Colonic mucosa (tissue), 4 donors: ENCODE results near the gene SLX4IP. TPM values are rescaled to one million over a fixed set of nuclear protein-coding genes. Genes with fewer than 3 reads are reported as not detected.

ENCODE experiments used
- DNase-seq: peaks from one replicate; pipeline ENCODE4 v3.0.0-alpha.2; 2020
- H3K27ac ChIP-seq: fragments of 200-600 bp; one replicate; pipeline ENCODE4 v1.8.0; 2021
- H3K27me3 ChIP-seq: fragments of 200-600 bp; one replicate; pipeline ENCODE4 v1.8.0; 2021
- H3K36me3 ChIP-seq: fragments of 200-600 bp; one replicate; pipeline ENCODE4 v1.8.0; 2021
- H3K4me1 ChIP-seq: fragments of 200-600 bp; one replicate; pipeline ENCODE4 v1.8.0; 2021; ENCODE audit warnings: mild to moderate bottlenecking
- H3K4me3 ChIP-seq: fragments of 200-600 bp; one replicate; pipeline ENCODE4 v1.8.0; 2021
- H3K9ac ChIP-seq, 2 donors: one replicate each; pipeline ENCODE4 v1.7.0; 2013; ENCODE audit warnings: control low read depth in 2 of 2, low read depth in 2 of 2, low read length in 2 of 2
- H3K9me3 ChIP-seq: fragments of 200-600 bp; one replicate; pipeline ENCODE4 v1.8.0; 2021
- intact Hi-C: fragments of 100-400 bp; cut with DNase I; formaldehyde crosslinking; loops from one replicate; pipeline ENCODE4 v1.14.1; 2022
- total RNA-seq, 2 donors: library from RNA; stranded (reverse); fragmentation: NEBNext Ultra II Directional in 1 of 2; extraction: Animal tissue kit (Norgen Biotek cat#: 25700) in 1 of 2; gene quantifications; one replicate each; pipeline ENCODE4 v1.2.1, GENCODE V29; 2021
- TF ChIP-seq, protein P1 (sequence below): fragments of 200-600 bp; IDR thresholded peaks from one replicate; pipeline ENCODE4 v1.8.0; 2022; ENCODE audit warnings: antibody characterized with exemption, mild to moderate bottlenecking
- donor health status: healthy.
- donor health status: DM: no; HTN: no; CAD: no.
- donor health status: DM: no; HTN: no; CAD: no.

SLX4IP gene
- total RNA-seq, 2 donors from 2014 or later, result 5.0 to 8.8 TPM

- no peak overlapping the region for H3K9ac ChIP-seq
- no peaks in the 10 kb centered on the region for H3K36me3 ChIP-seq
- no peak for DNase-seq
- peak overlapping the region; percentile 12 for H3K27ac ChIP-seq
- no peak overlapping the region for H3K4me3 ChIP-seq
- no peaks in the 10 kb centered on the region for H3K9me3 ChIP-seq
- TF ChIP-seq, protein P1, sequence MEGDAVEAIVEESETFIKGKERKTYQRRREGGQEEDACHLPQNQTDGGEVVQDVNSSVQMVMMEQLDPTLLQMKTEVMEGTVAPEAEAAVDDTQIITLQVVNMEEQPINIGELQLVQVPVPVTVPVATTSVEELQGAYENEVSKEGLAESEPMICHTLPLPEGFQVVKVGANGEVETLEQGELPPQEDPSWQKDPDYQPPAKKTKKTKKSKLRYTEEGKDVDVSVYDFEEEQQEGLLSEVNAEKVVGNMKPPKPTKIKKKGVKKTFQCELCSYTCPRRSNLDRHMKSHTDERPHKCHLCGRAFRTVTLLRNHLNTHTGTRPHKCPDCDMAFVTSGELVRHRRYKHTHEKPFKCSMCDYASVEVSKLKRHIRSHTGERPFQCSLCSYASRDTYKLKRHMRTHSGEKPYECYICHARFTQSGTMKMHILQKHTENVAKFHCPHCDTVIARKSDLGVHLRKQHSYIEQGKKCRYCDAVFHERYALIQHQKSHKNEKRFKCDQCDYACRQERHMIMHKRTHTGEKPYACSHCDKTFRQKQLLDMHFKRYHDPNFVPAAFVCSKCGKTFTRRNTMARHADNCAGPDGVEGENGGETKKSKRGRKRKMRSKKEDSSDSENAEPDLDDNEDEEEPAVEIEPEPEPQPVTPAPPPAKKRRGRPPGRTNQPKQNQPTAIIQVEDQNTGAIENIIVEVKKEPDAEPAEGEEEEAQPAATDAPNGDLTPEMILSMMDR, result no peak
- H3K4me1 ChIP-seq, result peaks cover 5% of the 10 kb centered on the region
- intact Hi-C loops, result no loop called here
- H3K27me3 ChIP-seq, result no peaks in the 10 kb centered on the region
Measured at GRCh38 chr20:10504608-10504993, 69.5 kb downstream of the SLX4IP start.

- Histone ChIP-seq H3K9ac (no peak overlapping the region), H3K27ac (peak overlapping the region; percentile 12), H3K36me3 (no peaks in the 10 kb centered on the region), H3K4me1 (peaks cover 5% of the 10 kb centered on the region), H3K27me3 (no peaks in the 10 kb centered on the region), H3K9me3 (no peaks in the 10 kb centered on the region), H3K4me3 (no peak overlapping the region)
- DNase-seq, result no peak
- intact Hi-C loops, result no loop called here
- TF ChIP-seq, protein P1, result no peak
Measured at GRCh38 chr20:10504994-10505730, 70.1 kb downstream of the SLX4IP start.

- TF ChIP-seq, protein P1, result no peak
- no peak for DNase-seq
- H3K4me1 ChIP-seq, result peaks cover 5% of the 10 kb centered on the region
- H3K4me3 ChIP-seq, result no peak overlapping the region
- intact Hi-C loops, result no loop called here
- no peak overlapping the region for H3K27ac ChIP-seq
- no peaks in the 10 kb centered on the region for H3K36me3 ChIP-seq
- no peaks in the 10 kb centered on the region for H3K9me3 ChIP-seq
- no peaks in the 10 kb centered on the region for H3K27me3 ChIP-seq
- peak overlapping the region in 1 of 2 donors; percentile 28 for H3K9ac ChIP-seq
Measured at GRCh38 chr20:10505827-10506226, 70.7 kb downstream of the SLX4IP start.

DNA sequence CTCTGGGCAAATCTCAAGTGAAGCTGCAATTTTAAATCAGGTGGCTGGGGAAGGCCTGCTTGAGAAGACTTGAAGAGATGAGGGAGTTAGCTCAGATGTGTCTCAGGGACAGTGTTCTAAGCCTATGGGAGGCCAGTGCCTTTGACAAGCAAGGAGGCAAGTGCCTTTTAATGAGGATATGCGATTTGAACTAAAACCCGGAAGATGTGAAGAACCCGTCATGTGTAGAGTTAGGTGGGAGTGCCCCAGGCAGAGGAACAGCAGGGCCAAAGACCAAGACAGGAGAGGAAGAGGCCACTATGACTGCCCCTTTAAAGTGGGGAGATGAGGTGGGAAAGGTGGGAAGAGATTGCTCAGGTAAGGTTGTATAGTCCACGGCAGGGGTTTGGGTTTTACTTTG is 71.9 kb downstream of the SLX4IP start:
- no peak for DNase-seq
- Histone ChIP-seq H3K4me3 (no peak overlapping the region), H3K27ac (no peak overlapping the region), H3K27me3 (no peaks in the 10 kb centered on the region), H3K9me3 (no peaks in the 10 kb centered on the region), H3K9ac (no peak overlapping the region), H3K36me3 (no peaks in the 10 kb centered on the region), H3K4me1 (peaks cover 5% of the 10 kb centered on the region)
- TF ChIP-seq, protein P1, result no peak
- intact Hi-C loops, result no loop called here

DNA sequence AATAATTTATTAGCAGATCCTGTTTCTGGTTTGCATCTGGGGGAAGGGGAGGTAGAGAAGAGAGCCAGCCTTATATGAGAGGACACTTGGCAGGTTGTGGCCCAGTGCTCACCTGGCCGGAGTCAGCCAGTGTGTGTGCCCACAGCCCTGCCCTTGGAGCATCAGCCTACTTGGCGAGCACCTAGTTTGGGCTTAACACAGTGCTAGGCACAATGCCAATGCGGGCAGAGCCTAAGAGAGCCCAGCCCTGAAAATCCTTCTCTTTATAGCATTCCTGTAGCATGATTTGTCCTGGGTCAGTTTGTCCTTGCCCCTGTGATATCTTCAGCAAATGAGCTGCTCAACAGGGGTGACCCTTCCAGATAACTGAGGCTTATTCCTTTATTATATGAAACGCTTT is 73.0 kb downstream of the SLX4IP start:
- H3K9me3 ChIP-seq, result no peaks in the 10 kb centered on the region
- H3K27ac ChIP-seq, result no peak overlapping the region
- H3K4me3 ChIP-seq, result no peak overlapping the region
- DNase-seq, result no peak
- H3K9ac ChIP-seq, result peak overlapping the region in 1 of 2 donors; percentile 4
- no peaks in the 10 kb centered on the region for H3K27me3 ChIP-seq
- peaks cover 5% of the 10 kb centered on the region for H3K4me1 ChIP-seq
- intact Hi-C loops, result no loop called here
- H3K36me3 ChIP-seq, result no peaks in the 10 kb centered on the region
- TF ChIP-seq, protein P1, result no peak
